Testis (tissue), 2 donors: Measurements from ENCODE around the gene LIPA.

ENCODE experiments used
- CTCF ChIP-seq, 3 experiments: fragments of 450-650 bp in 2 of 3; fragments of 200-600 bp in 1 of 3; sonication (generic) in 1 of 3; IDR thresholded peaks; one replicate each; pipeline ENCODE4 v1.5.1; 2016 to 2019; ENCODE audit warnings: antibody characterized with exemption in 3 of 3, mild to moderate bottlenecking in 2 of 3, moderate library complexity in 1 of 3
- POLR2A ChIP-seq: fragments of 450-650 bp; IDR thresholded peaks from one replicate; pipeline ENCODE4 v1.6.1; 2017; ENCODE audit warnings: antibody characterized with exemption, mild to moderate bottlenecking, moderate library complexity

- TF ChIP-seq CTCF (IDR thresholded peaks at IDR 0.05) (no peak), POLR2A (no peak)
Observed at GRCh38 chr10:89206402-89207180, 45.0 kb downstream of the LIPA start.
